LoVo (cell line): ENCODE measurements around the gene GNL3.
"Not testable (repeated sequence)": the region's sequence is repeated elsewhere in the genome, so short reads cannot be mapped to it uniquely, and the experiment has no call there.

ENCODE experiments used
- DNase-seq: peaks from one replicate; pipeline ENCODE4 v3.0.0-alpha.2; 2016; ENCODE audit warnings: low spot score

Gene GNL3, protein sequence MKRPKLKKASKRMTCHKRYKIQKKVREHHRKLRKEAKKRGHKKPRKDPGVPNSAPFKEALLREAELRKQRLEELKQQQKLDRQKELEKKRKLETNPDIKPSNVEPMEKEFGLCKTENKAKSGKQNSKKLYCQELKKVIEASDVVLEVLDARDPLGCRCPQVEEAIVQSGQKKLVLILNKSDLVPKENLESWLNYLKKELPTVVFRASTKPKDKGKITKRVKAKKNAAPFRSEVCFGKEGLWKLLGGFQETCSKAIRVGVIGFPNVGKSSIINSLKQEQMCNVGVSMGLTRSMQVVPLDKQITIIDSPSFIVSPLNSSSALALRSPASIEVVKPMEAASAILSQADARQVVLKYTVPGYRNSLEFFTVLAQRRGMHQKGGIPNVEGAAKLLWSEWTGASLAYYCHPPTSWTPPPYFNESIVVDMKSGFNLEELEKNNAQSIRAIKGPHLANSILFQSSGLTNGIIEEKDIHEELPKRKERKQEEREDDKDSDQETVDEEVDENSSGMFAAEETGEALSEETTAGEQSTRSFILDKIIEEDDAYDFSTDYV

DNA sequence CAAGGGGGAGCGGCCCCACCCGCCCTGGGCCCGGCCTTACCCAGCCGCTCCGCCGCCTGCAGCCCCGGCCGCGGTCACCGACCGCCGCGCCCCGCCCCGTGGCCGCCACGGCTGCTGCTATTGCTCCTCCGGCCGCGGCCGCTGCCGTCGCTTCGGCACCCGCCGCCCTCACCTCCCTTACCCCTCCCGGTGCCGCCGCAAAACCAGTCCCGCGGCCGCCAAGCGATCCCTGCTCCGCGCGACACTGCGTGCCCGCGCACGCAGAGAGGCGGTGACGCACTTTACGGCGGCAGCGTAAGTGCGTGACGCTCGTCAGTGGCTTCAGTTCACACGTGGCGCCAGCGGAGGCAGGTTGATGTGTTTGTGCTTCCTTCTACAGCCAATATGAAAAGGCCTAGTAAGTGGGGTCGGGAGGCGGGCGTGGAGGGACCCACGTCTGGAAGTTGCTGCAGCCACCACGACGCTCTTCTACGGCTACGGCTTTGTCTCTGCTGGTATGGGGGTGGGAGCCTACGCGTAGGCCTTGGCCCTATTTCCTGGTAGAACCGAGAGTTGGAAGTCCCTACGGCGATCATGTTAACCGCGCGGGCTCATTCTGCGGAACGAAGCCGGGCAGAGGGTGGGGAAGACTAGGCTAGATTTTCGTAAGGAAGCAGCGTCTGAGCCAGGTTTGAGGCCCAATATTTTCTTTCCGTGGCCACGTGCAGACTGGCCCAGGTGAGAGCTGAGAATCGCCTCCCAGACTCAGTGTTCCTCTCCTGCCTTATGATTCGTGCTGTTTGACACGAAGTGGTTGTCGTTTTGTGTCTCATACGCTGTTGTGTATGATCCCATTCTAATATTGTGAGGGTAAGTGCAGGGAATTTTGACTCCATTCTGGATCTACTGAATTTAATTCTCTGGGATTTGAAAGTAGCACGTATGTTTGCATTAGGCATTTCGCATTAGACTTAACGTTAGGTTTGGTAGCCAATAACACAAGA lies at the start of gene GNL3, which contains the start of gene PBRM1:
TSS of gene GNL3 (plus strand) at position 324 of the 983 bp plus-strand sequence. CDS start at position 385, 61 bp downstream.
TSS of gene PBRM1 (minus strand) at position 205 of the 983 bp plus-strand sequence.
- DNase-seq, result peak; percentile 95

DNA sequence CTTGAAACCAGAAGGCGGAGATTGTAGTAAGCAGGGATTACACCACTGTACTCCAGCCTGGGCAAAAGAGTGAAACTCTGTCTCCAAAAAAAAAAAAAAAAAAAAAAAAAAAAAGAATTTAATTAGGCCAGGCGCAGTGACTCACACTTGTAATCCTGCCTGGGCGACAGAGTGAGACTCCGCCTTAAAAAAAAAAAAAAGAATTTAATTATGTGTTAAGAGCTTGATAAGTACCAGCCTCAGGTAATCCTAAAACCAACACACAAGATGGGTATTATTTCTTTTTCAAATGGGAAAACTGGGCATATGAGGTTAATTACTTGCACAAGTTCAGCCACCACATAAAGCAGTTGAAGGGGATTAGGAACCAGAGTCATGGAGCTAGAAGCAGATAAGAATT lies 49.2 kb upstream of the GNL3 start:
- peak; percentile 58 for DNase-seq

DNA sequence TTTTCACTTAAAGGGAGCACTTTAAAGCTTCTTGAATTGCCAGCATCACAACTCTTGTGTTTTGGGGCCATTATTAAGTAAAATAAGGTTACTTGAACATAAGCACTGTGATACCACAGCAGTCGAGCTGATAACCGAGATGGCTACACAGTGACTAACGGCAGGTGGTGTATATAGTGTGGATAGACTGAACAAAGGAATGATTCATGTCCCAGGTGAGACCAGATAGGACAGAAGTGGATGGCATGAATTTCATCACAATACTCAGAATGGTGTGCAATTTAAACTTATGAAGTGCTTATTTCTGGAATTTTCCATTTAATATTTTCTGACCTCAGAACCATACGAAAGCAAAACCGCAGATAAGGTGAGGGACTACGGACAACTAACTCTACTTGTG lies 40.3 kb upstream of the GNL3 start:
- DNase-seq, result no peak

DNA sequence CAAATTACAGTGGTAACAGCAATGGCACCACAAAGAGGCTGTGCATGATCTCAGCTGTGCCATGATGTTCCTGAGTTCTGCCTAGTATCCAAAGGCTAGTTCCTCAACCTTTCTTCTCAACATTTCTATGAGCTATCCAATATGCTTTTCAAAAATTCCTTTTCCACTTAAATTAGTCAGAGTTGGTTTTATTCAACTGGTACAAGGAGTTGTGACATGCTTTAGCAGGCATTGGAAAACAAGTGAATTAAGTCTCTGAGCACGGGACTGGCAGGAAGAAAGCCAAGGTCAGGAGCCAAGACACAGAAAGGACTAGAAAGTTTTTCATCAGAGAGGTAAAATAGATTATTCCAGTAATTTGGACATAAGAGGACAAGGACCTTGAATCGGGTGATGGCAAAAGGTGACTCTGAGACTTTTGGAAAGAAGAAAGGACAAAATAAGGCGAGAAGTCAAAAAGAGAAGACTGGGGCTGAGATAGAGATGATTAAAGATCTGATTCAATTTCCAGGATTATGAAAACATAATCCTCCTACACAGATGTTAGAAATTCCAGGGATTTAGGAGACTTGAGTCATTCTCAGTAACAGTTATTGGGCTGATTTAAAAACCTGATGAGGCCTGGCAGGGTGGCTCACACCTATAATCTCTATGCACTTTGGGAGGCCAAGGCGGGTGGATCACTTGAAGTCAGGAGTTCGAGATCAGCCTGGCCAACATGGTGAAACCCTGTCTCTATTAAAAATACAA lies 36.2 kb upstream of the GNL3 start:
- no peak for DNase-seq

DNA sequence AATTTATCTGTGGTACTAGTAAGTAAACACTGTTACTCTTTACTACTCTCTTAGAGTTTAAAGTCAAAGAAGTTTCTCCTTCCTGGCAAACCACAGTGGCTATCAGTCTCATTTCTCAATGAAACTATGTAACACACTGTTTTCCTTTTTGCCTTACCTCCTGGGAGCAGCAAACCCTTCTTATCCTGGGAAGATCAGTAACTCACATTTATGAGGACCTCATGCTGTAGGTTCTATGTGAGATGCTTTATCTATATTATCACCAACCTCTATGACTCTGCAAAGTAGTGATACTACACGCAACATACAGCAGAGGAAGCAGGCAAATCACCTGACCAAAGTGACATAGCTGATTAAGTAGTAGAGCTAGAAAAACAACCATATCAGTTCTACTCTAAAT lies 35.4 kb upstream of the GNL3 start:
- DNase-seq, result no peak

DNA sequence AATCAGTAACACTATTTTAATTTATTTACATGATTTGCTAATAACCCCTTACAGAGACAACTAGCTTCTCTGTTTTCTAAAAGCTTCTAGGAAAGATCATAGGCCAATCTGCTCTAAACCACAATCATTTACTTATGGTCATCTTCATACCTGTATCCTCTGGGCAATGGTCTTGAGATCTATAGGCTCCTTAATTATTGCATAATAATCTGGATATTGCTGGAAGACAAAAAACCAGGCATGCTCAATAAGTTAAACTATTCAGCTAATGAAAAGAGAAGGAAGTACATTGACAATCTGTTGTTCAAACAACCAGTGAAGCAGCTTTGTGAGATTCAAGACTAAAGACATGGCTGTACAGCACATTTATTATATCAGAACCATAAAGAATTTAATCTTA lies 34.2 kb upstream of the GNL3 start:
- DNase-seq, result no peak

DNA sequence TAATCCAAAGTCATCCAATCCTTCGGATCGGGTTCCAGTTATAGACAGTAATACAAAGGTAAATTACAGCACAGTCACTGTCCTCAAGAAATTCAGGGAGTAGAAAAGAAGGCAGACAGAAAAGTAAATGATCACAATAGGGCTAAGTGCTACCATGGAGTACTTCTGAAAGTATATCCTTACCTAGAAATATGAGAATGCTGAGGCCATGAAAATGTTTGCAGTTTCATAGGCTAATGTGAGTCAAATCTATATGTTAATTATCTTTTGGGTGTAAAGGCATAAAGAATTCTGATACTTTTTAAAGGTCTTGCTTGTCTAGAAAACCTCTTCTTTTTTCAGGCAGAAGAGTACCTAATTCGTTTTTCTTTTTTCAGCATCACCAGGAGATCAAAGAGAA lies 29.9 kb upstream of the GNL3 start:
- no peak for DNase-seq

DNA sequence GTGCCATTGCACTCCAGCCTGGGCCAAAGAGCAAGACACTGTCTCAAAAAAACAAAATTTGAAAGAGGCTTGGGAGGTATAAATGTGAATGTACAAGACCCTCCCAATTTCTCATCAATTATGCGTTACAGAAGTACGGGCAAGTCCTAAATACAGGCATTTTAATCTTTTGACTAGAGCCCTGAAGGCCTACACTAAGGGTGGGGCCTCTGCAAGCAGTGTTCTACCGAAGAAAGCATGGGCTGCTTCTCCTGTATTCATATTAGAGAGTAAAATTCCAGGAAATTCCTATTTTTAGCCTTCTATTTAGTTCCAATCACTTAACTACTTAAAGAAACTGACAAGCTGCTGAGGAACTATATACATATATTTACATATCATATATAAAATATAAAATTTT lies 25.8 kb upstream of the GNL3 start:
- DNase-seq, result no peak

DNA sequence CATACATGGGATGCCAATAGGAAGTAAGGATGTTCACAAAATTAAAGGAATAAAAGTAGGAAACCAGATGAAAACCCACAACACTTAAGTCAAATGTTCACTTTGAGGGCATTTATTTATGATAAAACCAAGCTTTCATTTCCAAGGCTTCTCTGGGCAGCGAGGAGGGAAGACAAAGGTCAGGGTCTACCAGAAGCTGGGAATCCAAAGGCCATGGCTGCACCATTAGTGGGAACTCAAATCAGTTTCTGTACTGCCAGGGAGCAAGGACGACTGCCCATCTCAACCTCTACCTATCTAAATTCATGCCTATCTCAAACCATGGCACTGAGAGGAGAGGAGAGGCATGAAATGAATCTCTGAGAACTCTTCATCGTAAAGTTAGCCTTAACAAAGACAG lies 22.7 kb upstream of the GNL3 start:
- DNase-seq, result no peak

DNA sequence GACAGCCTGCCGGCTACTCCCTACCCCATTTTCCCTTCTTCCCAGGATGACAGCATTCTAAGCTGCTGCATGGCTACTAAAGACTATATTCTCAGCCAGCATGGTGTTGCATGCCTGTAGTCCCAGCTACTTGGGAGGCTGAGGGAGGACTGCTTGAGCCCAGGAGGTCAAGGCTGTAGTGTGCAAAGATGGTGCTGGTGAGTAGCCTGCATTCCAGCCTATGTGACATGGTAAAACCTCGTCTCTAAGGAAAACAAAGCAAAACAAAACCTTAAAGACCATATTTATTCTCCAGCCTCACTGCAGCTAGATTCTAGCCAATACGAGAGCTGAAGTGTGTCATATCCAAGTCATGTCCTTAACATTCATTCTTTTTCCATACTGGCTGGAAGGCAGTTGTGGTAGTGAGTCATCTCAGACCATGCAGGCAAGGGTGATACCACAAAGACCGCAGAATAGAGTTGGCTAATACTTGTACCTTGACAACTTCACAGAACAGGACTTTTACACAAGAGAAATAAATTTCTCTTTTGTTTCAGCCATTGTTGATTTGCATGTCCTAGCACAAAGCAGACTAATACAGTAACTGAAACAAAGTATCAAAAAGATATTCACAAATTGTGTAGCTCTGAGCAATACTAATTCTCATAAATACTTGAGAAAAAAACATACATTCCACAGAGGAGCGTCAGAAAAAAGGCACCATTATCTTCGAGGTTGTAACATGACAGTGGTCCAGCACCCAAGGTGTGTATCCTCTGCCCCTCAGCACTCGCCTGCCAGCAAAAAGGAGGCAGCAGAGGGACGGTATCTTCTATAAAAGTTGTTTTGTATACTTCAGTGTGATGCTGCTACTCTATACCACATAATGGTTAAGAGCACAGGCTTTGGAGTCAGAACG lies 15.0 kb upstream of the GNL3 start:
- DNase-seq, result peak; percentile 54

DNA sequence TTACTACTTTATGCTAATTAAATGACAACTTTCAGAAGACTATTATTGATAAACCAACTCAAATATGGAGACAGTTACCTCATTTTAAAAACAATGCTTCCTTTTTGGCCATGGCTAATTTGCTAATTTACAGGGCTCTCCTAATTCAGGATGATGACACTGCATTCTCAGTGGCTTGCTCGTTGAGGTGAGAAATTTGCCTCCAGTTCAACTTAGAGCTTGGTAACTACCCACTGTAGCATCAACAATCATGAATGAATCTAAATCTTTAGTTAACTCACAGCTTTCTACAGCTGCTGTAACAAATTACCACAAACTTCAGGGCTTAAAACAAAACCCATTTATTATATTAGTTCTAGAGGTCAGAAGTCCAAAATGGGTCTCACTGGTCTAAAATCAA lies 14.2 kb upstream of the GNL3 start:
- no peak for DNase-seq

DNA sequence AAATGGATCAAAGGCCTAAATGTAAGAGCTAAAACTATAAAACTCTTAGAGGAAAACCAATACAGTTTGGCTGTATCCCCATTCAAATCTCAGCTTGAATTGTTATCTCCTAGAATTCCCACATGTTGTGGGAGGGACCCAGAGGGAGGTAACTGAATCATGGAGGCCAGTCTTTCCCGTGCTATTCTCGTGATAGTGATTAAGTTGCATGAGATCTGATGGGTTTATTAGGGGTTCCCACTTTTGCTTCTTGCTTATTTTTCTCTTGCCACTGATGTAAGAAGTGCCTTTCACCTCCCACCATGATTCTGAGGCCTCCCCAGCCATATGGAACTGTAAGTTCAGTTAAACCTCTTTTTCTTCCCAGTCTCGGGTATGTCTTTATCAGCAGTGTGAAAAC lies 9.6 kb upstream of the GNL3 start:
- DNase-seq, result not testable (repeated sequence)

DNA sequence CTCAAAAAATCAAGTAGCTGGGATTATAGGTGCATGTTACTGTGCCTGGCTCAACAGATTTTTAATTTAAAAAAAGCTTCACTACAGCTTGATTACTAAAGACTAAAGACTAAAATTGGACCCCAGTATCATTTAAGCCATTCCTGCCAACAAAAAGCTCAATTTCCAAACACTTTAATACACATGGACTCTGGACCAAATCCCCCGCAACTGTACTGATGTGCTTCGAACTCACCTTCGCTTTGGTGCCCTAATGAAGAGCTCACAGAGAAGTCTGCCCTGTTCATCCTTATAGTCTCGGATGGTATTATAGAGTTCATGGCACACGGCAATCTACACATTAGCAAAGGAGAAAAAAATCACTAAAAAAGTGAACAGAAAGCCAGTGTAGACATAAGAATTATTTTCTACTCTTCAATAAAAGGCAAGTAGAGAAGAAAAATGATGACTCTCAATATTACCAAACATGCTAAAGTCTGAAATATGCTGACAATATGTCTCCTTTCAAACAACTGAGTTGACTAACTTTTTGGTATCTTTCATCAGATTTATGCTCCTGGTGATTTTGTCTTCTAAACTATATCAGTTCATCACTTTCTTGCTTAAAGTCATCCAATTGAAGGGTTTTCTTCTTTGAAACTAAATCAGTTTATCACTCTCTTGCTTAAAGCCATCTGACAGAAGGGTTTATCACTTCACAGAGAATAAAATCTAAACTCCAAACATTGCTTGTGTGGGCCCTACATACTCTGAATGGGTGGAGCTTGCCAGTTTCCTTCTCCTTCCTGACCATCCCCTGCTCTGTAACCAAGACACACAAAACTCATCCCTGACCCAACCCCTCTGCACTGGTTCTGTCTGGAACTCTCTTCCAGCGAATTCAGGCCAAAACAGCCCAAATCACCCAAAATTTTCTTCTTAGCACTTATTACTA lies 7.3 kb upstream of the GNL3 start:
- no peak for DNase-seq

DNA sequence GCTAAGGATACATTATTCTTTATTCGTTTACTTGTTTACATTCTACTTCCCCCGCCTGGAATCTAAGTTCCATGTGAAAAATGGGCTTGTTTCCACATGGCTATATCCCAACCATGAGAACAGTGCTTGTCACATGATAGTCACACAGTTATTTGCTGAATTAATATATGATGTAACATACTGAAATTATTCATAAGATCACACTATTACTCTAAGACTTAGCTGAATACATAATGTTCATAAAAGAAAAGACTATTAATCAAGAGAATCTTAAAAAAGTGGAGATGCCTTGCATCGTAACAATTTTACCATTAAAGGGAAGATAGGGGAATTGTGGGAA lies 6.7 kb upstream of the GNL3 start:
- DNase-seq, result no peak

DNA sequence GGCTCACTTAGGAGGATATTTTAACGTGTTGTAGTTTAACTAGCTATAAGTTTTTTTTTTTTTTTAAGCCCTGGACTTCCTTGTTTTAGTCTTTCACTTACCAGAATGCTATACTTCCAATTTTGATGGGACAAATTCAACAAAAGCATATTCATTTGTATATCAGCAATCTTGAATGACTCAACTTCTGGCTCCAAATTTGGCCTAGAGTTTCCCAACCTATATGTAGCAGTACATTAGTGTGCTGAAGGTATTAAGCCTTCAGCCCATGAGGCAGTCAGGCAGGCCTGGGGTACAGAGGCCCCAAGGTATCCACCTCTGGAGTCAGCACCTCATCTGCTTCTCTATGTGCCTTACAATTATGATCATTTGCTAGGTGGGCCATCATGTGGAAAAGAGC lies 6.0 kb upstream of the GNL3 start:
- no peak for DNase-seq

DNA sequence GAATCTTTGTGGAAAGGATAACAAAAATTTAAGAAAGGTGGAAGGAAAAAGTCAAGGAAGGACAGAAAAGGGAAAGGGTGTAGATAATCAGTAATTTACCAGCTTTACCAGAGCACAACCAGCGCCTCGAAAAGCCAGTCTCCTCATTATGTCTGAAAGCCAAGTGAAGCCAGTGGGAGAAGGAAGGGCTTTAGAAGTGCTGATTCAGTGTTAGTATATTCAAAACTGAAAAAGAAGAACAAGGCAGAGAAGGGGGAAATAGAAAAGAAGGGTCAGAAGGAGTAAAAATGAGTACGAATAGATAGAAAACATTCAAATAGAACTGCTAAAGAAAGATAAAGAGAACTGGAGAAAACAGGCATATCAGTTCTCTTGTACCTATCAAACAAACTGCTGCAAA lies 4.2 kb upstream of the GNL3 start:
- DNase-seq, result no peak

DNA sequence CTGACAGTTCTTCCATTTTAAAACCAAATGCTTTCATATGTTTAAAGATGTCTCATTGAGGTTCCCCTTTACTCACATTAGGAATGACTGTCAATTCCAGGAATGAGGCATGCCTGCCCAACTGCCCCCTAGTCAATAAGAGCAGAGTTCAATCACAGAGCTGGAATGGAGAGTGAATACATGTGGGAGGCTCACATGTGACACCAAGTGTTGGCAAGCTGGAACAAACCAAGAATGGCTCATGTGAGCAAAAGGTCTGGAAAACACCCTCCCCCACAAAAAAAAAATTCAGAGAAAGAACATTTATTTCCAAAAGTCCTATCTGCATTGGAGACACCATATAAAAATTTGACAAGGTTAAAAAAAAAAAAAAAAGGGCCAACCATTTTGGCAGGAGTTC lies 3.8 kb upstream of the GNL3 start:
- no peak for DNase-seq

DNA sequence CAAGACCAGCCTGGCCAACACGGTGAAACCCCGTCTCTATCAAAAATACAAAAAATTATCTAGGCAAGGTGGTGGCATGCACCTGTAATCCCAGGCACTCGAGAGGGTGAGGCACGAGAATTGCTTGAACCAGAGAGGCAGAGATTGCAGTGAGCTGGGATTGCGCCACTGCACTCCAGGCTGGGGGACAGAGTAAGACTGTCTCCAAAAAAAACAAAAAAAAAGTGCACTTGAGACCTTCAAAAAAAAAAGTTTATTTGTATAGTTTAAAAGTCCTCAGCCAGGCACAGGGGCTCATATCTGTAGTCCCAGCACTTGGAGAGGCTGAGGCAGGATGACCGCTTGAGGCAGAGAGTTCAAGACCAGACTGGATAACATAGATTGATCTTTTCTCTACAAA lies 2.2 kb upstream of the GNL3 start:
- DNase-seq, result no peak

DNA sequence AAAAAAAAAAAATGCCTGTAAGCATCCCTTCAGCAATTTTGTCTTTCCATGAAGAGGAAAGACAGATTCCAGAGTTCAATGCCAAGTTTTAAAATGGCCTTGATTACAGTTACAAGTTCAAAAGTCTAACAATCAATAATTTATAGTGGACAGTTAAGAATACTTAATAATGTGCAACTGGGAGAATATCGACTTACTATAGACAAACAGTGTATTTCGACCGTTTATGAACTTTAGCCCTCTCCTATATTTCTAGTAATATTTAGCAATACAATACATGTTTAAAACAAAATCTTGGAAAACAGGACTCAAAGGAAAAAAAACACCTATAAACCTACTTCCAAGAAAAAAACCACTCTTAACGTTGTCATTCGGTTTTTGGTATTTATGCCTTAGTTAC lies 1.6 kb upstream of the GNL3 start:
- DNase-seq, result no peak

DNA sequence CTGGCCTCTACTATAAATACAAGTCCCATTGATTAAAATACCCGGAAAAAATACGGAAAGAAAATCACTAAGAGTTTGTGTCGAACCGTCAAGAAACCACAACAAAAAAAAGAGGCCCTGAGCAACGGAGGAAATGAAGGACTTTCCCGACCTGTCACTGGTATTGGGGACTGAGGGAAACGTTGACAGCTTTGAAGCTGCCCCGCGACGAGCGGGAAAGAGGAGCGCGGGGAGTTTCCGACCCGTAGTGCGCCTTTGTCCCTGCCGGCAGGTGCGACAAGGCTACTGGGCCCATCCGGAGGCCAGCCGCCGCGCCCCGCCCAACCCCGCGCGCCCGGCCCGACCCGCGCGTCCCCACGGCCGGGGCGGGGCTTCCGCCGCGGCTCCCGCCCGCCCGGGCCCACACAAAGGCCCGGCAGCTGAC lies 535 bp upstream of the GNL3 start:
- peak; percentile 84 for DNase-seq
